Subcutaneous abdominal adipose tissue (tissue), 5 donors: ENCODE results near the gene CCDC93.

Experiments used
- H3K27ac ChIP-seq: one replicate; pipeline ENCODE4 v1.7.0; 2013; ENCODE audit warnings: low read depth, mild to moderate bottlenecking, inconsistent platforms, low read length, moderate library complexity
- H3K27me3 ChIP-seq, 5 donors: one replicate each; pipeline ENCODE4 v1.7.0; 2013; ENCODE audit warnings: low read length in 5 of 5, inconsistent platforms in 1 of 5; ENCODE audit not compliant: control insufficient read depth in 5 of 5, insufficient read depth in 4 of 5
- H3K36me3 ChIP-seq, 5 donors: one replicate each; pipeline ENCODE4 v1.7.0; 2013; ENCODE audit warnings: low read length in 5 of 5; ENCODE audit not compliant: control insufficient read depth in 5 of 5, insufficient read depth in 5 of 5
- H3K4me1 ChIP-seq, 5 donors: one replicate each; pipeline ENCODE4 v1.7.0; 2013; ENCODE audit warnings: low read length in 5 of 5, mild to moderate bottlenecking in 3 of 5, moderate library complexity in 1 of 5; ENCODE audit not compliant: control insufficient read depth in 5 of 5, insufficient read depth in 5 of 5
- H3K4me3 ChIP-seq, 5 donors: one replicate each; pipeline ENCODE4 v1.7.0; 2013; ENCODE audit warnings: low read length in 5 of 5, low read depth in 1 of 5
- H3K9ac ChIP-seq, 5 donors: one replicate each; pipeline ENCODE4 v1.7.0; 2013; ENCODE audit warnings: low read length in 5 of 5, mild to moderate bottlenecking in 4 of 5, moderate library complexity in 3 of 5
- H3K9me3 ChIP-seq, 5 donors: one replicate each; pipeline ENCODE4 v1.7.0; 2013; ENCODE audit warnings: low read length in 5 of 5; ENCODE audit not compliant: control insufficient read depth in 5 of 5
- donor health status: healthy.
- donor health status: healthy.
- donor health status: healthy.
- donor health status: healthy.
- donor health status: healthy.

CCDC93 gene

GRCh38 chr2:117885308-117885707 lies 128.6 kb downstream of the CCDC93 start:
- no peak overlapping the region for H3K9ac ChIP-seq
- H3K36me3 ChIP-seq: no peaks in the 10 kb centered on the region
- no peak overlapping the region for H3K4me3 ChIP-seq
- H3K27ac ChIP-seq: no peak overlapping the region
- H3K9me3 ChIP-seq: no peaks in the 10 kb centered on the region
- H3K27me3 ChIP-seq: no peaks in the 10 kb centered on the region
- no peaks in the 10 kb centered on the region for H3K4me1 ChIP-seq

- Histone ChIP-seq H3K9ac (no peak overlapping the region), H3K27me3 (no peaks in the 10 kb centered on the region)
Measured at GRCh38 chr2:117879003-117879402, 134.9 kb downstream of the CCDC93 start.

GRCh38 chr2:117875786-117876185 lies 138.1 kb downstream of the CCDC93 start:
- Histone ChIP-seq H3K9me3 (no peaks in the 10 kb centered on the region), H3K27ac (no peak overlapping the region), H3K27me3 (no peaks in the 10 kb centered on the region), H3K36me3 (no peaks in the 10 kb centered on the region), H3K9ac (no peak overlapping the region), H3K4me3 (no peak overlapping the region), H3K4me1 (no peaks in the 10 kb centered on the region)

More at GRCh38 chr2:117879003-117879402, 134.9 kb downstream of the CCDC93 start:
- Histone ChIP-seq H3K36me3 (no peaks in the 10 kb centered on the region), H3K4me1 (no peaks in the 10 kb centered on the region), H3K4me3 (no peak overlapping the region), H3K9me3 (no peaks in the 10 kb centered on the region), H3K27ac (no peak overlapping the region)
